DND-41 (cell line): Measurements from ENCODE around the gene FAT3.

Source experiments
- EZH2 ChIP-seq: IDR thresholded peaks from 3 replicates; pipeline ENCODE4 v1.6.1; 2012; ENCODE audit warnings: borderline replicate concordance, low read depth, mild to moderate bottlenecking, moderate library complexity, low read length, inconsistent platforms; ENCODE audit not compliant: severe bottlenecking
- TF ChIP-seq, protein P1 (sequence below): IDR thresholded peaks from 2 replicates; pipeline ENCODE4 v1.5.1; 2012; ENCODE audit warnings: borderline replicate concordance, low read length, moderate library complexity, mild to moderate bottlenecking; ENCODE audit not compliant: poor library complexity, severe bottlenecking; ENCODE audit errors: extremely low read depth

DNA sequence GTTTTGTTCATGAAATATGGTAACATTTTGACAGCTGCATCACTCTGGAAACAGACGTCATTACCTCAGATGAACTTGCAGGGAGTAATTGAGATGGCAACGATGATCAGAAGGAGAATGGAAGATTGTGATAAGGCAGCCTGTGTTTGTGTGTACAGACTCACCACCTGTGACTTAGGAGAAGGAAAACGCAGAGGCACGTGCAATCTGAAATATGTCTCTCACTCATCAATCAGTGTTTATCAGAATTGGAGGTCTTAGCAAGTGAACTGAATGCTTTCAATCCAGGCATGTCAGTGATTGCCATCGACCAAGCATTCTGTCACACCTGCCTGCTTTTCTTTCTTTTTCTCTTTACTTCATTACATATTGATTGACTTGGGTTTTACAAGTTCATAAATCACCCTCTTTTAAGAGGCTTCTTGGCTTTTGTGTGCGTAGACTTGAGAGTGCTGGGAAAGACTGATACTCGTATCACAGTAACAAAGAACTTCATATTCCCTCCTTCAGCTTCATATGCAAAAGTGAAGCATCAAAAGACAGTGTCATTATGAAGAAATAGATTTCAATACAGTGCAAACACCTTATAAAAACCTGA lies 24.6 kb downstream of the FAT3 start:
- TF ChIP-seq, protein P1, sequence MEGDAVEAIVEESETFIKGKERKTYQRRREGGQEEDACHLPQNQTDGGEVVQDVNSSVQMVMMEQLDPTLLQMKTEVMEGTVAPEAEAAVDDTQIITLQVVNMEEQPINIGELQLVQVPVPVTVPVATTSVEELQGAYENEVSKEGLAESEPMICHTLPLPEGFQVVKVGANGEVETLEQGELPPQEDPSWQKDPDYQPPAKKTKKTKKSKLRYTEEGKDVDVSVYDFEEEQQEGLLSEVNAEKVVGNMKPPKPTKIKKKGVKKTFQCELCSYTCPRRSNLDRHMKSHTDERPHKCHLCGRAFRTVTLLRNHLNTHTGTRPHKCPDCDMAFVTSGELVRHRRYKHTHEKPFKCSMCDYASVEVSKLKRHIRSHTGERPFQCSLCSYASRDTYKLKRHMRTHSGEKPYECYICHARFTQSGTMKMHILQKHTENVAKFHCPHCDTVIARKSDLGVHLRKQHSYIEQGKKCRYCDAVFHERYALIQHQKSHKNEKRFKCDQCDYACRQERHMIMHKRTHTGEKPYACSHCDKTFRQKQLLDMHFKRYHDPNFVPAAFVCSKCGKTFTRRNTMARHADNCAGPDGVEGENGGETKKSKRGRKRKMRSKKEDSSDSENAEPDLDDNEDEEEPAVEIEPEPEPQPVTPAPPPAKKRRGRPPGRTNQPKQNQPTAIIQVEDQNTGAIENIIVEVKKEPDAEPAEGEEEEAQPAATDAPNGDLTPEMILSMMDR = no peak
- TF ChIP-seq EZH2 = no peak
